HG03066 (cell line): ENCODE results near the gene TIMM44.

Experiments used
- ATAC-seq: cut with Tn5 transposase; IDR thresholded peaks from one replicate; pipeline ENCODE4 v1.9.1; 2021; ENCODE audit warnings: low read depth; ENCODE audit not compliant: unreplicated experiment

The TIMM44 gene

GRCh38 chr19:7883105-7883504, 60.4 kb downstream of the TIMM44 start:
- no peak for ATAC-seq

GRCh38 chr19:7881910-7882309, 61.6 kb downstream of the TIMM44 start:
- no peak for ATAC-seq

- ATAC-seq = no peak
These were observed 63.6 kb downstream of the TIMM44 start for GRCh38 chr19:7879836-7880235.

- ATAC-seq = no peak
These were observed 64.2 kb downstream of the TIMM44 start for GRCh38 chr19:7879111-7879807.

- ATAC-seq = no peak
These were observed 66.1 kb downstream of the TIMM44 start for GRCh38 chr19:7877249-7877836.
